ENCODE measurements around the gene TPD52L2.

The TPD52L2 gene

DNA sequence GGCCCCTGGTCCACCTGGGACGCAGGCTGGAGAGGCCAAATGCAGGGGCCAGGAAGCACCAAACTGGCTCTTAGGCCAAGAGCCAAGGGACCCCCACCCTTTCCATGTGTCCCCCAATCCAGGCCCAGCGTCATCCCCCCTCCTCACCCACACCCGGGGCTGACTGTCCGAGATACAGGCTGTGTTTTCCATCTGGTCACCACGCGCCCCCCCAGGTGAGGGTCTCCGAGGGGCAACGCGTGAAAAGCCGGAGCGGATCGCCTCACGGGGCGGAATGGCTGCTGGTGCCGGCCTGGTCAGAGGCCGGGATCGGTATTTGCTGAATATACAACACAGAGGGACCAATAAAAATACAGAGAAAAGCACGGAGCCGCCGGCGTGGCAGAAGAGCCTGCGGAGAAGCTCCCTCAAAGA is 9.0 kb upstream of the TPD52L2 start:
- Histone ChIP-seq H3K4ac (ENCODE audit: low read depth in 1 of 2, low read length in 2 of 2) (peak overlapping the region; percentile 55 to 97), H2BK12ac (ENCODE audit: low read length in 2 of 2) (peak overlapping the region; percentile 80 to 98), H4K8ac (ENCODE audit: low read length) (peak overlapping the region; percentile 87), H3K79me1 (replicated peaks; ENCODE audit: low read length, poor library complexity, severe bottlenecking) (peaks cover 10% of the 10 kb centered on the region), H3K14ac (ENCODE audit: low read length in 2 of 2) (peak overlapping the region in 1 of 2 experiments; percentile 44), H2BK120ac (ENCODE audit: low read depth, low read length) (peak overlapping the region; percentile 97), H3K36me3 (ENCODE audit: control insufficient read depth in 1 of 2, insufficient read depth in 2 of 2, low read depth in 1 of 2, low read length in 2 of 2) (peaks cover 1 to 8% of the 10 kb centered on the region in 2 experiments), H4K91ac (ENCODE audit: low read length) (peak overlapping the region; percentile 100), H3K9me3 (ENCODE audit: control insufficient read depth, low read length) (no peaks in the 10 kb centered on the region), H3K27ac (ENCODE audit: low read length, poor library complexity, severe bottlenecking) (no peak overlapping the region), H3K18ac (ENCODE audit: low read depth in 1 of 2, low read length in 2 of 2) (peak overlapping the region; percentile 79 to 99), H3K9ac (ENCODE audit: low read length) (no peak overlapping the region), H2BK5ac (ENCODE audit: low read depth, low read length, poor library complexity, severe bottlenecking) (no peak overlapping the region), H2BK15ac (ENCODE audit: low read depth, poor library complexity, severe bottlenecking) (peak overlapping the region; percentile 78), H3K4me3 (ENCODE audit: insufficient read depth in 1 of 2, low read depth in 1 of 2, low read length in 2 of 2) (no peak overlapping the region), H3K27me3 (ENCODE audit: control insufficient read depth in 1 of 2, insufficient read depth in 1 of 2, low read length in 2 of 2) (peaks cover 0 to 42% of the 10 kb centered on the region in 2 experiments), H3K4me2 (ENCODE audit: low read length, poor library complexity, severe bottlenecking) (no peak overlapping the region), H3K23ac (ENCODE audit: low read length in 2 of 2) (no peak overlapping the region), H2AK5ac (ENCODE audit: low read length, severe bottlenecking) (no peak overlapping the region), H3K4me1 (ENCODE audit: control insufficient read depth, insufficient read depth, low read depth, low read length) (peaks cover 57% of the 10 kb centered on the region), H2AFZ (ENCODE audit: low read depth, low read length) (no peak overlapping the region)
- WGBS: 64% methylated on average over 22 of the region's 22 CpGs
- DNase-seq: no peak

DNA sequence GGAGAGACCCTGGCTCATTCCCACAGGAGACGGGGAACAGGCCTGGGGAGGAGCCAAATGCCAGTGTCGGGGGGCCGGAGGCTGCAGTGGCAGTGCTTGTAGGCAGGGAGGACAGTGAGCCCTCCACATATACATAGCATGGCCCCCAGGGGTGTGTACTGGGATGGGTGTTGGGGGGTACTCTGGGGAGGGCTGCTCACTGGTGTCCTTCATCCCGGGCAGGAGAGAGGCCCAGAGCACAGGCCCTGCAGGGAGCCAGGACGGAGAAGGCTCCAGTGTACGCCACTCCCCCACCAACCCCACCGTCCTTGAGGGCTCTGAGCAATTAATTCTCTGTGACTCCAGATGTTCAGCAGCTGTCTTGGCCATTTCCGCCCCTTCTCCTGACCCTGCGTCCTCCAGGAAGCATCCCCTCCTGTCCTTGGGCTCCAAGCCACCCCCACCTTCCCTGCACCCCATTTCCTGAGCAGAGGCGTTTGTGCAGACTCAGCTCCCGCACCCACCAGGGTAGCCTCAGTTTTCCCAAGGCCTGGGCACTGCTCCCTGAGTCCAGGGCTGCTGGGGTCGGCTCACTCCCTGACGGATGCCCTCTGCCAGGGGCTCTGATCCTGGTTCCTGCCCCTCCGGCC is 7.2 kb upstream of the TPD52L2 start:
- H3K9ac ChIP-seq (ENCODE audit: low read length): peak overlapping the region; percentile 38
- H3K79me1 ChIP-seq (replicated peaks; ENCODE audit: low read length, poor library complexity, severe bottlenecking): peaks cover 25% of the 10 kb centered on the region
- peaks cover 16 to 25% of the 10 kb centered on the region in 2 experiments for H3K36me3 ChIP-seq (ENCODE audit: control insufficient read depth in 1 of 2, insufficient read depth in 2 of 2, low read depth in 1 of 2, low read length in 2 of 2)
- DNase-seq: peak; percentile 76
- 15% methylated on average over 14 of the region's 14 CpGs for whole genome bisulfite sequencing
- H3K4me3 ChIP-seq (ENCODE audit: insufficient read depth in 1 of 2, low read depth in 1 of 2, low read length in 2 of 2): no peak overlapping the region
- peak overlapping the region in 1 of 2 experiments; percentile 26 for H3K14ac ChIP-seq (ENCODE audit: low read length in 2 of 2)
- peaks cover 64% of the 10 kb centered on the region for H3K4me1 ChIP-seq (ENCODE audit: control insufficient read depth, insufficient read depth, low read depth, low read length)
- peak overlapping the region; percentile 94 to 99 for H2BK12ac ChIP-seq (ENCODE audit: low read length in 2 of 2)
- peak overlapping the region; percentile 98 for H2BK120ac ChIP-seq (ENCODE audit: low read depth, low read length)
- H2BK5ac ChIP-seq (ENCODE audit: low read depth, low read length, poor library complexity, severe bottlenecking): no peak overlapping the region
- peak overlapping the region; percentile 13 for H3K4me2 ChIP-seq (ENCODE audit: low read length, poor library complexity, severe bottlenecking)
- no peaks in the 10 kb centered on the region for H3K9me3 ChIP-seq (ENCODE audit: control insufficient read depth, low read length)
- H4K91ac ChIP-seq (ENCODE audit: low read length): peak overlapping the region; percentile 99
- H3K27ac ChIP-seq (ENCODE audit: low read length, poor library complexity, severe bottlenecking): peak overlapping the region; percentile 69
- peak overlapping the region; percentile 98 for H4K8ac ChIP-seq (ENCODE audit: low read length)
- peak overlapping the region; percentile 50 to 99 for H3K4ac ChIP-seq (ENCODE audit: low read depth in 1 of 2, low read length in 2 of 2)
- H3K18ac ChIP-seq (ENCODE audit: low read depth in 1 of 2, low read length in 2 of 2): peak overlapping the region; percentile 97 to 100
- peaks cover 0 to 39% of the 10 kb centered on the region in 2 experiments for H3K27me3 ChIP-seq (ENCODE audit: control insufficient read depth in 1 of 2, insufficient read depth in 1 of 2, low read length in 2 of 2)
- no peak overlapping the region for H2AFZ ChIP-seq (ENCODE audit: low read depth, low read length)
- peak overlapping the region; percentile 77 for H2AK5ac ChIP-seq (ENCODE audit: low read length, severe bottlenecking)
- peak overlapping the region; percentile 97 for H2BK15ac ChIP-seq (ENCODE audit: low read depth, poor library complexity, severe bottlenecking)
- H3K23ac ChIP-seq (ENCODE audit: low read length in 2 of 2): peak overlapping the region; percentile 79 to 94

DNA sequence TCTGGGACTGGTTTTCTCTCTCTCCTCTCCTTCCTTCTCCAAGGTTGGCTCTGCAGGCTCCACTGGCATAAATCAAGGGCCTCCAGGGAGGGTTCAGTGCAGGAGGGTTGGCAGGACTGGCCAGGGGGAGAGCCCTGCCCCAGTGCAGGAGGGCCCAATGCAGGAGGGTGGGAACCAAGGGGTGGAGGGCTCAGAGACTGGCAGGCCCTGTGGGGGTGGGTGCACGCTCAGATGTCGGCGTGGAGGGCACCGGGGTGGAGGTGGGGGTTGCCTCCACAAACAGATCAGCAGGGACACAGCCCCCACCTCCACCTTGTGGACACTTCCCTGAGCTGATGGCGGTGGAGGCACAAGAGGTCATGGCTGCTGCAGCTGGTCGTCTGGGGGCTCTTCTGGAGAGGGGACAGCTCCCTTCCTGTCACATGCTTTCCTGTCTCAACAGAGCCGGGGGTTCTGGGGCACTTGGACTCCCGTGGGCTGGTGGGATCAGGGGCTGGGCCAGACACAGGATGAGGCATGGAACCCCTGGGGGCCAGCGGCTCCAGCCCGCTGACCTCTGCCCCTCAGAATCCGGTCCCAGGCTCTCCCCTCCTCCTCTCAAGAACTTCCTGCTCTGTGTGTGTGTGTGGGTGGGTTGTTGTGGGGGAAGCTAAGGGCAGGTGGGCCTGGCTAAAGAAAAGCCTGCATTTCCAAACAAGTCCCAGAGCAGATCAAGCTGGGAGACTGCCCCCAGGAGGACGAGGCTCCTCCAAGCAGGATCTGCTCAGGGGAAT is 6.5 kb upstream of the TPD52L2 start:
- Histone ChIP-seq H3K4me1 (ENCODE audit: control insufficient read depth, insufficient read depth, low read depth, low read length) (peaks cover 67% of the 10 kb centered on the region), H2BK12ac (ENCODE audit: low read length in 2 of 2) (peak overlapping the region; percentile 99), H3K4ac (ENCODE audit: low read depth in 1 of 2, low read length in 2 of 2) (peak overlapping the region; percentile 50 to 99), H2BK5ac (ENCODE audit: low read depth, low read length, poor library complexity, severe bottlenecking) (no peak overlapping the region), H4K8ac (ENCODE audit: low read length) (peak overlapping the region; percentile 98), H3K18ac (ENCODE audit: low read depth in 1 of 2, low read length in 2 of 2) (peak overlapping the region; percentile 97 to 100), H3K9ac (ENCODE audit: low read length) (peak overlapping the region; percentile 38), H3K4me3 (ENCODE audit: insufficient read depth in 1 of 2, low read depth in 1 of 2, low read length in 2 of 2) (no peak overlapping the region), H2AFZ (ENCODE audit: low read depth, low read length) (no peak overlapping the region), H2BK120ac (ENCODE audit: low read depth, low read length) (peak overlapping the region; percentile 98), H3K9me3 (ENCODE audit: control insufficient read depth, low read length) (no peaks in the 10 kb centered on the region), H3K23ac (ENCODE audit: low read length in 2 of 2) (peak overlapping the region; percentile 79 to 94), H3K27ac (ENCODE audit: low read length, poor library complexity, severe bottlenecking) (peak overlapping the region; percentile 69), H4K91ac (ENCODE audit: low read length) (peak overlapping the region; percentile 99), H3K79me1 (replicated peaks; ENCODE audit: low read length, poor library complexity, severe bottlenecking) (peaks cover 27% of the 10 kb centered on the region), H2BK15ac (ENCODE audit: low read depth, poor library complexity, severe bottlenecking) (peak overlapping the region; percentile 97), H3K36me3 (ENCODE audit: control insufficient read depth in 1 of 2, insufficient read depth in 2 of 2, low read depth in 1 of 2, low read length in 2 of 2) (peaks cover 20 to 25% of the 10 kb centered on the region in 2 experiments), H3K4me2 (ENCODE audit: low read length, poor library complexity, severe bottlenecking) (peak overlapping the region; percentile 49), H2AK5ac (ENCODE audit: low read length, severe bottlenecking) (peak overlapping the region; percentile 17), H3K27me3 (ENCODE audit: control insufficient read depth in 1 of 2, insufficient read depth in 1 of 2, low read length in 2 of 2) (peaks cover 0 to 36% of the 10 kb centered on the region in 2 experiments), H3K14ac (ENCODE audit: low read length in 2 of 2) (no peak overlapping the region)
- peak; percentile 85 for DNase-seq
- WGBS: 1% methylated on average over 4 of the region's 12 CpGs

DNA sequence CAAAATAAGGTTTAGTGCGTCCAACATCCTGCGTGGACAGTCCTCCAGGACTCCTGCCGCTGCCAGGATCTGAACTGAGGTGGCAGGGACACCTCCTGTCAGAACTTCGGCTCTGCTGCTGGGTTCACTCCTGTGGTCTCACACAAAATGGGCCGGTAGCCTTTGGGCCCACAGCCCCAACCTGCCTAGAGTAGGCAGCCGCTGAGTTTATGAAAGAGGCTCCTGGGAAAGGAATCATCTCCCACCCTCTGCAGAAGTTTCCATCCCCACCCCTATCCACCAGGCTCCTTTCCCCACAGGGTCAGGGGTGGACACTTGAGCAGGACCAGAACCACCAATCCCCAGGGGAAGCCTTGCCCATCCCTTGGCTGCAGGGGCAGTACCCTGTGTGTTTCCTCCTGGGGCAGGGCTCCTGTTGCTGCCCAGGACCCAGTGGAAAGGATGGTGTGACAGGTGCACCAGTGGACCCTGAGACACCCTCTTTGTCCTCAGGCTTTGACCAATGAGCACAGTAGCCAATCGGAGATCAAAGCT is 5.8 kb upstream of the TPD52L2 start:
- peak overlapping the region; percentile 69 for H3K27ac ChIP-seq (ENCODE audit: low read length, poor library complexity, severe bottlenecking)
- H4K8ac ChIP-seq (ENCODE audit: low read length): peak overlapping the region; percentile 94
- peaks cover 27% of the 10 kb centered on the region for H3K79me1 ChIP-seq (replicated peaks; ENCODE audit: low read length, poor library complexity, severe bottlenecking)
- peak overlapping the region; percentile 79 for H4K91ac ChIP-seq (ENCODE audit: low read length)
- H3K23ac ChIP-seq (ENCODE audit: low read length in 2 of 2): peak overlapping the region in 1 of 2 experiments; percentile 91
- H3K4me3 ChIP-seq (ENCODE audit: insufficient read depth in 1 of 2, low read depth in 1 of 2, low read length in 2 of 2): no peak overlapping the region
- no peaks in the 10 kb centered on the region for H3K9me3 ChIP-seq (ENCODE audit: control insufficient read depth, low read length)
- no peak for DNase-seq
- peak overlapping the region in 1 of 2 experiments; percentile 84 for H3K14ac ChIP-seq (ENCODE audit: low read length in 2 of 2)
- peak overlapping the region; percentile 86 to 99 for H2BK12ac ChIP-seq (ENCODE audit: low read length in 2 of 2)
- H3K36me3 ChIP-seq (ENCODE audit: control insufficient read depth in 1 of 2, insufficient read depth in 2 of 2, low read depth in 1 of 2, low read length in 2 of 2): peaks cover 20 to 25% of the 10 kb centered on the region in 2 experiments
- peak overlapping the region; percentile 67 to 87 for H3K18ac ChIP-seq (ENCODE audit: low read depth in 1 of 2, low read length in 2 of 2)
- H3K9ac ChIP-seq (ENCODE audit: low read length): no peak overlapping the region
- H3K4me2 ChIP-seq (ENCODE audit: low read length, poor library complexity, severe bottlenecking): no peak overlapping the region
- peak overlapping the region; percentile 22 for H2BK120ac ChIP-seq (ENCODE audit: low read depth, low read length)
- H2BK5ac ChIP-seq (ENCODE audit: low read depth, low read length, poor library complexity, severe bottlenecking): no peak overlapping the region
- 44% methylated on average over 7 of the region's 7 CpGs for WGBS
- peak overlapping the region; percentile 84 for H2BK15ac ChIP-seq (ENCODE audit: low read depth, poor library complexity, severe bottlenecking)
- H2AK5ac ChIP-seq (ENCODE audit: low read length, severe bottlenecking): peak overlapping the region; percentile 7
- H2AFZ ChIP-seq (ENCODE audit: low read depth, low read length): no peak overlapping the region
- H3K4ac ChIP-seq (ENCODE audit: low read depth in 1 of 2, low read length in 2 of 2): peak overlapping the region; percentile 45 to 71
- peaks cover 63% of the 10 kb centered on the region for H3K4me1 ChIP-seq (ENCODE audit: control insufficient read depth, insufficient read depth, low read depth, low read length)
- H3K27me3 ChIP-seq (ENCODE audit: control insufficient read depth in 1 of 2, insufficient read depth in 1 of 2, low read length in 2 of 2): peaks cover 0 to 30% of the 10 kb centered on the region in 2 experiments

Data from mesenchymal stem cell (in vitro differentiated cells and primary cell).